Adrenal gland (tissue), 5 donors: ENCODE measurements around the gene SCN1A.

Experiments used
- POLR2A ChIP-seq, 2 donors: fragments of 450-650 bp; IDR thresholded peaks; one replicate each; pipeline ENCODE4 v1.6.1; 2017; ENCODE audit warnings: antibody characterized with exemption in 2 of 2, mild to moderate bottlenecking in 2 of 2, moderate library complexity in 1 of 2
- TF ChIP-seq, protein P1 (sequence below), 6 experiments: fragments of 450-650 bp in 4 of 6; fragments of 200-600 bp in 2 of 6; sonication (generic) in 1 of 6; IDR thresholded peaks; 1 replicate in 5 of 6; 2 replicates in 1 of 6; pipeline versions ENCODE4 v1.5.1 to v1.8.0; 2016 to 2021; ENCODE audit warnings: antibody characterized with exemption in 6 of 6, mild to moderate bottlenecking in 2 of 6, moderate library complexity in 1 of 6
- donor health status: DM: no; HTN: no; CAD: no.

DNA sequence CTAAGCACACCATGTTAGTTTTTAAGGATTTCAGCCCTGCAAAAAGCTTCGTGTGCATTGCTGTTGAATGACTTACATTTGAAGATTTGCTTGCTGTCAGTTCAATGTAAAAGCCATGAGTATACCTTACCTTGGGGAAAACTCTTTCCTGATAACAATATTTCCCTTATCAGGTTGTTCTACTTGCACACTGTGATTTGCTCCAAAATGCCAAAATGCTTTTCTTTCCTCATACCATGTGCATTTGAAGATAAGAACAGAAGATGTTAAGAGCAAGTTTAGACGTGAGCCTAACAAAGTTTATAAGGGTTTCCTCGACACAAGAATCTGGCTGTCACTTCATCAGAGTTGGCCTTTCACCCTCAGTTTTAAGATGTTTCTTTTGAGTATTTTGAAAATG is 57.6 kb downstream of the SCN1A start:
- TF ChIP-seq, protein P1, sequence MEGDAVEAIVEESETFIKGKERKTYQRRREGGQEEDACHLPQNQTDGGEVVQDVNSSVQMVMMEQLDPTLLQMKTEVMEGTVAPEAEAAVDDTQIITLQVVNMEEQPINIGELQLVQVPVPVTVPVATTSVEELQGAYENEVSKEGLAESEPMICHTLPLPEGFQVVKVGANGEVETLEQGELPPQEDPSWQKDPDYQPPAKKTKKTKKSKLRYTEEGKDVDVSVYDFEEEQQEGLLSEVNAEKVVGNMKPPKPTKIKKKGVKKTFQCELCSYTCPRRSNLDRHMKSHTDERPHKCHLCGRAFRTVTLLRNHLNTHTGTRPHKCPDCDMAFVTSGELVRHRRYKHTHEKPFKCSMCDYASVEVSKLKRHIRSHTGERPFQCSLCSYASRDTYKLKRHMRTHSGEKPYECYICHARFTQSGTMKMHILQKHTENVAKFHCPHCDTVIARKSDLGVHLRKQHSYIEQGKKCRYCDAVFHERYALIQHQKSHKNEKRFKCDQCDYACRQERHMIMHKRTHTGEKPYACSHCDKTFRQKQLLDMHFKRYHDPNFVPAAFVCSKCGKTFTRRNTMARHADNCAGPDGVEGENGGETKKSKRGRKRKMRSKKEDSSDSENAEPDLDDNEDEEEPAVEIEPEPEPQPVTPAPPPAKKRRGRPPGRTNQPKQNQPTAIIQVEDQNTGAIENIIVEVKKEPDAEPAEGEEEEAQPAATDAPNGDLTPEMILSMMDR (IDR thresholded peaks at IDR 0.05), result no peak
- no peak for TF ChIP-seq POLR2A (IDR thresholded peaks at IDR 0.05)
